ENCODE measurements around the gene NCOA3.
"Not testable (repeated sequence)": the region's sequence is repeated elsewhere in the genome, so short reads cannot be mapped to it uniquely, and the experiment has no call there.

Gene NCOA3

DNA sequence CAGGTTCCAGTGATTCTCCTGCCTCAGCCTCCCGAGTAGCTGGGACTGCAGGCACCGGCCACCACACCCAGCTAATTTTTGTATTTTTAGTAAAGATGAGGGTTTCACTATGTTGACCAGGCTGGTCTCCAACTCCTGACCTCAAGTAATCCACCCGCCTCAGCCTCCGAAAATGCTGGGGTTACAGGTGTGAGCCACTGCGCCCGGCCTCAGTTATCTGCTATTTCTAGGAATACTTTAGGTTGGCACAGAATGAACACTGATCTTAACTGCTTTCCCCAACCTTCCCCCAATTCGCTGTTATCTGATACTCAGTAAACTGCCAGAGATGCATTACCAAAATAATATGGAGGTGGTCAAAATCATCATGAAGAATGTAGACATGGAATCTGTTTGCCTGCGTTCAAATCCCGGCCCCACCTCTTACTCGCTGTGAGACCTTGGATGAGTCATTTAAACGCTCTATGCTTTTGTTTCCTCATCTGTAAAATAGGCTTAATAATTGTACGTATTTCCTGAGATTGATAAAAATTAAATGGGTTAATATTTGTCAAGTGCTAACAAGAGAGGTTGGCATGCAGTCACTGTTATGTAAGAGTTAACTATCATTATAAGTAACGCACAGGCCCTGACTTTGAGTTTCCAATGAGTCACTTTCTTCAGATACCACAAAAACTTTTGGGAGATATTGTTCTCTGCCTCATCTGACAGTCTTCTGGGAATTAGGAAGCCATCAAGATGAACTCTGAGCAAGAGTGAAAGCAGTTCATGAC, 44.5 kb upstream of the NCOA3 start:
- no peaks in the 10 kb centered on the region for H3K9me2 ChIP-seq (replicated peaks; ENCODE audit: control insufficient read depth, low read length)
- TF ChIP-seq CTCF (IDR thresholded peaks at IDR 0.05; ENCODE audit: low read depth, low read length, poor library complexity, severe bottlenecking) (no peak), EZH2phosphoT487 (IDR thresholded peaks at IDR 0.05; ENCODE audit: borderline replicate concordance, low read length) (no peak)
- no peaks in the 10 kb centered on the region for H3K27me3 ChIP-seq (ENCODE audit: control insufficient read depth, low read length)
- no peak overlapping the region for H3K4me2 ChIP-seq (ENCODE audit: low read length)
- no peaks in the 10 kb centered on the region for H3K79me2 ChIP-seq (ENCODE audit: control insufficient read depth, low read length)
- H3K4me3 ChIP-seq (ENCODE audit: low read length) = no peak overlapping the region
- peaks cover 61% of the 10 kb centered on the region for H3K4me1 ChIP-seq (ENCODE audit: control insufficient read depth, low read length)
- H3K9me3 ChIP-seq (ENCODE audit: control insufficient read depth, insufficient read depth, low read length) = no peaks in the 10 kb centered on the region
- no peaks in the 10 kb centered on the region for H3K36me3 ChIP-seq (ENCODE audit: control insufficient read depth, low read length)
- peaks cover 39% of the 10 kb centered on the region for H3F3A ChIP-seq (ENCODE audit: control insufficient read depth, insufficient read depth)
- H3K27ac ChIP-seq (ENCODE audit: low read depth, low read length) = no peak overlapping the region
- no peaks in the 10 kb centered on the region for H4K20me1 ChIP-seq (ENCODE audit: control insufficient read depth, insufficient read depth, low read depth, low read length)

GRCh38 chr20:47458280-47459050, 43.2 kb upstream of the NCOA3 start:
- not testable (repeated sequence) for H3K9me2 ChIP-seq (replicated peaks; ENCODE audit: control insufficient read depth, low read length); H3K4me3 ChIP-seq (ENCODE audit: low read length); H3K27ac ChIP-seq (ENCODE audit: low read depth, low read length); H3K36me3 ChIP-seq (ENCODE audit: control insufficient read depth, low read length); H3K27me3 ChIP-seq (ENCODE audit: control insufficient read depth, low read length); H3K79me2 ChIP-seq (ENCODE audit: control insufficient read depth, low read length); H3K9me3 ChIP-seq (ENCODE audit: control insufficient read depth, insufficient read depth, low read length); H4K20me1 ChIP-seq (ENCODE audit: control insufficient read depth, insufficient read depth, low read depth, low read length); H3K4me2 ChIP-seq (ENCODE audit: low read length)
- peaks cover 30% of the 10 kb centered on the region for H3F3A ChIP-seq (ENCODE audit: control insufficient read depth, insufficient read depth)
- H3K4me1 ChIP-seq (ENCODE audit: control insufficient read depth, low read length) = peaks cover 49% of the 10 kb centered on the region

- H3K36me3 ChIP-seq (ENCODE audit: control insufficient read depth, low read length) = no peaks in the 10 kb centered on the region
- no peaks in the 10 kb centered on the region for H3K79me2 ChIP-seq (ENCODE audit: control insufficient read depth, low read length)
- TF ChIP-seq EZH2phosphoT487 (IDR thresholded peaks at IDR 0.05; ENCODE audit: borderline replicate concordance, low read length) (no peak), CTCF (IDR thresholded peaks at IDR 0.05; ENCODE audit: low read depth, low read length, poor library complexity, severe bottlenecking) (no peak)
- H3F3A ChIP-seq (ENCODE audit: control insufficient read depth, insufficient read depth) = peaks cover 23% of the 10 kb centered on the region
- no peaks in the 10 kb centered on the region for H4K20me1 ChIP-seq (ENCODE audit: control insufficient read depth, insufficient read depth, low read depth, low read length)
- no peaks in the 10 kb centered on the region for H3K27me3 ChIP-seq (ENCODE audit: control insufficient read depth, low read length)
- H3K9me2 ChIP-seq (replicated peaks; ENCODE audit: control insufficient read depth, low read length) = no peaks in the 10 kb centered on the region
- no peak overlapping the region for H3K27ac ChIP-seq (ENCODE audit: low read depth, low read length)
- no peaks in the 10 kb centered on the region for H3K9me3 ChIP-seq (ENCODE audit: control insufficient read depth, insufficient read depth, low read length)
- no peak overlapping the region for H3K4me3 ChIP-seq (ENCODE audit: low read length)
- H3K4me1 ChIP-seq (ENCODE audit: control insufficient read depth, low read length) = peaks cover 49% of the 10 kb centered on the region
- no peak overlapping the region for H3K4me2 ChIP-seq (ENCODE audit: low read length)
Measured at GRCh38 chr20:47459344-47460073, 42.2 kb upstream of the NCOA3 start.

- not testable (repeated sequence) for H3K36me3 ChIP-seq (ENCODE audit: control insufficient read depth, low read length); H3K79me2 ChIP-seq (ENCODE audit: control insufficient read depth, low read length); H3K9me2 ChIP-seq (replicated peaks; ENCODE audit: control insufficient read depth, low read length); H4K20me1 ChIP-seq (ENCODE audit: control insufficient read depth, insufficient read depth, low read depth, low read length); H3K27ac ChIP-seq (ENCODE audit: low read depth, low read length); H3K4me2 ChIP-seq (ENCODE audit: low read length); H3K27me3 ChIP-seq (ENCODE audit: control insufficient read depth, low read length); H3K4me3 ChIP-seq (ENCODE audit: low read length); H3K9me3 ChIP-seq (ENCODE audit: control insufficient read depth, insufficient read depth, low read length)
- Histone ChIP-seq H3K4me1 (ENCODE audit: control insufficient read depth, low read length) (peaks cover 49% of the 10 kb centered on the region), H3F3A (ENCODE audit: control insufficient read depth, insufficient read depth) (peaks cover 18% of the 10 kb centered on the region)
Measured at GRCh38 chr20:47460761-47461112, 41.0 kb upstream of the NCOA3 start.
